Hepatic stellate cell (primary cell): ENCODE data around the gene DLX4.
A peak's percentile ranks its signal among the peaks of the same experiment; 100 is the strongest.

ENCODE experiments used
- DNase-seq: peaks from one replicate; pipeline ENCODE4 v3.0.0; 2011; ENCODE audit warnings: low spot score

DLX4 gene

DNA sequence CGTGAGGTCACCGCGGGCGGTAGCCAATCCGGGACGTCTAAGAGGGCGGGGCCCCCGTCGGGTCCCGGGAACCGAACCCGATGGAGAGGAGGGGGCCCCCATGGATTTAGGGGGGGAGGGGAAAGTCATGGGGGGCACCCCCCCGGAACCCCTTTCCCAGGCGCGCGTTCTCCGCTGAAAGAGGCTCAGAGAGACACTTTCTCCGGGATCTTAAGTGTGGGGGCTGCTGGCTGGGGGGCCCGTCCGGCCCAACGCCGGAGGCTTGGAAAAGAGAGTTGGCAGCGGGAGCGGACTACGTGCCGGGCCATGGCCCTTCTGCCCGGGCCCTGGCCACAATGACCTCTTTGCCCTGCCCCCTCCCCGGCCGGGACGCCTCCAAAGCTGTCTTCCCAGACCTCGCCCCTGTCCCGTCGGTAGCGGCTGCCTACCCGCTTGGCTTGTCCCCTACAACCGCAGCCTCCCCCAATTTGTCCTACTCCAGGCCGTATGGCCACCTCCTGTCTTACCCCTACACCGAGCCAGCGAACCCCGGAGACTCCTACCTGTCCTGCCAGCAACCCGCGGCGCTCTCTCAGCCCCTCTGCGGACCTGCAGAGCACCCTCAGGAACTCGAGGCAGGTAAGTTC is at the start of gene DLX4:
Gene DLX4 (plus strand): TSS at position 57 of the 626 bp plus-strand sequence. CDS start 279 bp downstream, at position 336.
- no peak for DNase-seq

DNA sequence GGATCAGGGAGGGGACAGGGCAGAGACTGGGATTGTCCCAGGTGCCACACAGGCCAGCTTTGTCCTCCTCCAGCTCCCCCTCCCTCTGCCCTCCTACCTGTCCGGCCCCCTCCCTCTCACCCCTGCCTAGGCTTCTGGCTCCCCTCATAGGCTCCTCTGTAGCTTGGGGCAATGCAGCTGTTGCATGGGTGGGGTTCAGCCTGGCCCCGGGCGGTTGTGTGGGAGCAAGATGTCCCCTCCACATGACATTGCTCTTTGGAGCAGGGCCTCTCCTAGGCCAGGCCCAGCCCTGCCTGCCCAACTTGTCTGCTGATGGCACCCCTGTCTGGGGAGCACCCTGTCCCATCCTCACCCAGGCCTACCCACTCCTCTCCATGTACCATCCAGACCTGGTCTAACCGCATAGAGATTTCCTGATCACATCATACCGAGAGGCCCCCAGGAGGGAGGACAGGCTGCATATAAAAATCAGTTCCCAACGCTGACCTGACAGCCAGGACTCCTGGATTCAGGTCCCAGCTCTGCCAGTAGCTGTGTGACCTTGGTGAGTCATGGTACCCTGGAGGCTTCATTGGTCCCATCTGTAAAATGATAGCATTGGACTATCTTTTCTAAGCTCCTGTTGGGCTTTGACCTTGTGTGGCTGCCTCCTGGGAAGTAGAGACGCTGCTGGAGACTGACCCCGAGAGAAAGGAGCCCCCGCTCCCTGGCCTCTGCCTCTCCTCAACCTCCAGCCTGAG is 48.8 kb upstream of the DLX4 start:
- DNase-seq, result no peak

GRCh38 chr17:49922095-49922494 is 46.9 kb upstream of the DLX4 start:
- no peak for DNase-seq

DNA sequence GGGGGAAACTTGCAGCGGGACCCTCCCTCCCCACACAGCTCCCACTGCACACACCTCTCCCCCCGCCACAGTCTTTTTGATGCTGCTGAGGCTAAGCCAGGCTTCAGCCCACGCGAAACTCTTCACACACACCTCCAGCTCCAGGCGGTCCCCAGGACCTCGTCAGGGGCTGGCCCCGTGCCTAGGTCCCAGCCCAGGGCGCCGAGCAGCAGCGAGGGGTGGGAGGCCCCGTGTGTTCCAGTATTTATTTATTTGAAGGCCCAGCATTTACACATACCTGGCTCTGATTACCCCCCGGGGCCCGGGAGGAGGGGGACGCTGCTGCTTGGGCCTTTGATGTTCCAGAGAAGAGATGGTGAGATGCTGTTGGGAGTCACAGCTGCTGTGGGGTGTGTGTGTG is 44.9 kb upstream of the DLX4 start:
- DNase-seq, result no peak

DNA sequence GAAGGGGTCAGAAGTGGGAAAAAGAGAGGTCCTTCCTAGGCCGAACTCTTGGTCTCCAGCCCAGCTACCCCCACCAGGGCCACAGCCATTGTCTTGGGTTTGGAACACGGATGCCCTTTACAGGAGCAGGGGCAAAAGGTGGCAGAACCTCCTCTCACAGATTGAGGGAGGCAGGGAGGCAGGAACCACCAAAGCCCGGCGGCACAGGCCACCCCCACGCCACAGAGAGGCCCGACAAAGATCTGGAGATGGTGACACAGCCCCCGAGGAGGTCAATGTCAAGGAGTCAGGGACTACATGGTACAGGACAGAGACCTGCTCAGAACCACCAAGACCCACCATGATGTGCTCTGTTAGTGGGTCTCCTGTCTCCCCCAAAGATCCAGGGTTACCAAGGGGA is 44.4 kb upstream of the DLX4 start:
- no peak for DNase-seq

DNA sequence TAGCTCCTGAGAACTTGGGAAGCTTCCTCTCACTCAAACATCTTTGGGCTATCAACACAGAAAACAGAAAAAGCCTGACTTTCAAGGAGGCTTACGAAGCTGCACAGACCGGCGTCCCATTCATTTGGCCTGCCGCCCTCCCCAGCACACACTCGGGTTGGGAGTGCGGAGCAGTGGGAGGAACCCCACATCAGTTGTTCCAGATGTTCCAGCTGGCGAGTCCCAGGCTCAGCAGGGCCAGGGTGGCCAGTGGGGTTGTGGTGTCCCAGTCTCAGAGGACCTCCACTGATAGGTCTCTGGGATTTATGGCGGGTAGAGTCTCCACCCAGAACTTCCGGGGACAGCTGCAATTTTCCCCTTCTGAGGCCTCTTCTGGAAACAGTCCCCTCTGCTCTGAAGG is 43.1 kb upstream of the DLX4 start:
- DNase-seq, result no peak

- DNase-seq, result peak; percentile 79
These were observed 42.1 kb upstream of the DLX4 start for GRCh38 chr17:49926886-49927285.

- peak; percentile 42 for DNase-seq
These were observed 40.7 kb upstream of the DLX4 start for GRCh38 chr17:49928126-49928800.

DNA sequence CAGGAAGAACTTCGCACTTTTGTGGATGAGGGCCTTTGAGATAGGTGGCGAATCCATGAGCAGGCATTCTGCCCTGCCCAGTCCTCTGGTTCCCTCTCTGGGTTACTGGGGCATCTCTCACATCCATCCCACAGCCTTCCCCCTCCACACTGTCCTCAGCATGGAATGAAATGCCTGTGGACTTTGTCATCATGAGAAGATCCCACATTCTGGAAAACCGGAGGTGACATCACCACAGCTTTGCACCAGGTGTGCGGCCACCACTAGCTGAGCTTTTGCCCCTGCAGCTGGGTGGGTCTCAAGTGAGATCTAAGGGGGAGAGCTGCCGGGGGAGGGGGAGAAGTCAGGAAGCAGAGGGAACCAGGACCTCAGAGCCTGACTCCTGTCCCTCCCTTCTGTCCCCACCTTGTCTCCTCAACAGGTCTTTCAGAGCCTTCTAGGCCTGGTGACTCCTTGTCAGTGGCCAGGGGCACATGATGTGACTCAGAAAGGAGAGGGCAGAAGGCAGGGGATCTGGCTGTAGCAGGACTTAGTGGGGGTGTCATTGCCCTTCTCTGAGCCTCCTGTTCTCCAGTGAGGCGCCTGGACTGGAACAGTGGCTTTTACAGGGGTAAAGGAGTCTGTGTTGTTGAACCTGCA is 40.0 kb upstream of the DLX4 start:
- DNase-seq, result peak; percentile 75

GRCh38 chr17:49930880-49931279 is 38.1 kb upstream of the DLX4 start:
- DNase-seq, result no peak

DNA sequence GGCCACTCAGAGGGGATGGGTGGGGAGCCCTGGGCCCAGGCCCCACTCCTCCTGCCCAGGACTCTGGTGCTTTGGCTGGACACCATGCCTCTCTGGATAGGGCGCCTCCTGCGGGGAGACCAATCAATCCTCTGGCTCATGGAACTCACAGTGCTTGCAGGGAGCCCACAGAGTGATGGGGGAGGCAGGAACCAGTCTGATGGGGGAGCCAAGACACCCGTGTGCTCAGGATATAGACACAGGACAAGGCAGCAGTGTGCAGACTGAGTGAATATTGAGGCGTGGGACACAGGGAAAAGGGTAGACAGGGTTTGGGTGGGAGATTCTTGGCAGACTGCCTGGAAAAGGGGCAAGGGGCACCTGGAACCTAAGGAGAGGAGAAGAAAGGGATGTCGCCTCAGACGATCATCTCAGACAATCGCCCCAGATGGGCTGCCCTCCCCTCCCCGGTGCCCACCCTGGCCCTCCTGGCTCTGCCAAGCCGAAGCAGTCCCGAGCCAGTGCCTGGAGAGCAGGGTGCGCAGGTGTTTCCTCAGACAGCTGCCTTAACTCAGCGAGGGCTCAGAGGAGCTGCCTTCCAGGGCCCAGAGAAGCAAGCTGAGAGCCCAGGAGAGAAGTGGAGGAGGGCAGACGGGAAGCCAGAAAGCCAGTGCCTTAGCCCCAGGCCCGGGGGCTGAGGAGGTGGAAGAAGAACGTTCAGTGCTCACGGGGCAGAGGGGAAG is 37.4 kb upstream of the DLX4 start:
- no peak for DNase-seq

- no peak for DNase-seq
These were observed 36.8 kb upstream of the DLX4 start for GRCh38 chr17:49932138-49932723.

GRCh38 chr17:49932901-49933300 is 36.1 kb upstream of the DLX4 start:
- no peak for DNase-seq

DNA sequence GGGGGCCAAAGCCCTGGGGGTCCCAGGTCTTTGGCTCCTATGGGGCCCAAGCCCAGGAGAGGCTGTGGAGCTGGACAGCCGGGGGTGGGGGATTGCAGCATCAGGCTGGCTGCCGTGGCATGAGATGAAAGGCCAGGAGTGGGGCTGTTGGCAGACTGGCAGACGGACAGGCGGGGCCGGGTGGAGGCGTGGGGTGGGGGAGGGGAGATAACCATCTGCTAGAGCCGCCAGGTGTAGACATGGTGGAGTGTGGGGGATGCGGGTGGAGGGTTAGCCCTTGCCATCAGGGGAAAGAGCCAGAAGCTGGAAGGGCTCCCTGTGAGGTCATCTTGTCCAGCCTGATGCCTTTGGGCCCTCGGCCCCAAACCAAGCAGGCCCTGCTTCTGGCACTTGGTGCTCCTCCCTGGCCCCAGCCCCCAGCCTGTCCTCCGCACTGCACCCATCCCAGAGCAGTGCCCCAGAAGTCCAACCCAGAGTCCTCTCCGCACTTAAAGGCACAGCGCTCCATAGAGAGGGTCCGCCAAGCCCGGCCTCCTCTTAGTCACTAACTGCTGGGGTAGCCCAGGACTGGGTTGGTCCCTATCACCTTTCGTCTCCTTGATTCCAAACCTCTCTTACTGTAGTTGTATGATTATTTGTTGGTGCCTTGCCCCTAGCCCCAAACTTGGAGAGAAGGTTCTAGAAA is 33.3 kb upstream of the DLX4 start:
- no peak for DNase-seq

DNA sequence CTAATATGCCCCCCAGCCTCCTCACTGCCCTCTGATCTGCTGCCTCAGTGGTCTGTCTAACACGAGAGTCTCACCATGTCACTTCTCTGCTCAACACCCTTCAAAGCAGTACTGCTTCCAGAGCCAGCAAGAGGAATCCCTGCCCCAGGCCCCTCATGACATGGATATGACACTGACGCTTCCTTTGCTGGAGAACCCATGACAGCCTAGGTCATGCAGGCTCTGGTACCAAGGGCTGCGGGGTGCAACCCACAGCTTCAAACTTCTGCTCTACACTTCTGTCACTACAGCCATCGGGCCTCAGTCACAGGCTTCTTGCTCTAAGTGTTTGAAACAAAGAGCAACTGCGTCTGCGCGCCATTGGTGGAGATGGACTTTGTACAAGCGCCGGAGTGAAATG is 32.6 kb upstream of the DLX4 start:
- DNase-seq, result no peak

- no peak for DNase-seq
These were observed 29.7 kb upstream of the DLX4 start for GRCh38 chr17:49939318-49939717.

DNA sequence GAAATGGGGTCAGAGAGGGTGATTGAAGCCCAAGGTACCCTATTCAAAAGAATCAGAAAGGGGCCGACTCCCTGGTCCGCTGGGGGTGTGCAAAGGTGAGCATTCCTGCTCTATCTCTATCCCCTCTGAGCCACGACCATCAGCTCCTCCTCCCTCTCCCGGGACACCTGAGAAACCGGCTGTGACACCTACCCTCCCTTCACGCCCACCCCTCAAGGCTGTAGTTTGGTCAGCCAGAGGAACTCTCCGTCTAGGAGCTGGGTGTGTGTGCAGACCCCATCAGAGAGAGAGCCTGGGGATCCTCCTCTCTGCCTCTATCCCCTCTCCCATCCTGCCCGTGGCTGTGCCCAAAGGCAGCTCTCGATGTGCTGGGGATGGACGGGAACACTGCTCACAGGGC is 27.6 kb upstream of the DLX4 start:
- no peak for DNase-seq

DNA sequence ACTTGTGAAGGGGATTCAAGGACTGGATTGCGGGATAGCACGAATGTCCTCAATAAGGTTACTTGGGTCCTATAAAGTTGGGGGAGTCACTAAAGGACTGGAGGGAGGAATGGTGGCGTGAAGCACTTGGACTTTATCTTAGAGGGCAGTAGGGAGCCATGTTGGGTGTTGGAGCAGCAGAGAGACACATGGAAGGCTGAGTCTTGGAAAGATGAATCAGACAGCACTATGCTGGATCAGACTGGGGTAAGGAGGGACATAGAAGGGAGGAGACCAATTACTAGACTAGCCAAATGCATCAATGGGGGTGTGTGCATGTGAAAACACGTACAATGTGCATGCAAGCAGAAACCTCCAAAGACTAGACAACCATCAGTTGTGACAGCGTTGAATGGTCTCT is 26.0 kb upstream of the DLX4 start:
- DNase-seq, result no peak

- no peak for DNase-seq
These were observed 24.6 kb upstream of the DLX4 start for GRCh38 chr17:49944273-49944870.

GRCh38 chr17:49946208-49946607 is 22.8 kb upstream of the DLX4 start:
- DNase-seq, result no peak
